ENCODE measurements around the gene CPN2. TPM values are rescaled to one million over a fixed set of nuclear protein-coding genes. Genes with fewer than 3 reads are reported as not detected.

CPN2 gene
- total and polyA plus RNA-seq, 2 experiments from 2014 or later = 0.10 to 0.14 TPM

GRCh38 chr3:194395778-194396538 is 44.8 kb upstream of the CPN2 start:
- Histone ChIP-seq H4K20me1 (replicated peaks; ENCODE audit: insufficient read depth) (no peaks in the 10 kb centered on the region), H3K79me2 (replicated peaks; ENCODE audit: insufficient read depth) (no peaks in the 10 kb centered on the region), H3K9me2 (ENCODE audit: insufficient read depth) (no peaks in the 10 kb centered on the region), H3K27ac (ENCODE audit: low read depth) (no peak overlapping the region), H3K27me3 (ENCODE audit: insufficient read depth) (peaks cover 48% of the 10 kb centered on the region), H2AFZ (peak overlapping the region; percentile 100), H3K4me2 (peak overlapping the region; percentile 97), H3K36me3 (ENCODE audit: insufficient read depth) (no peaks in the 10 kb centered on the region; the same call in 1 of the 2 replicates), H3F3A (replicated peaks; ENCODE audit: low read depth) (peaks cover 7% of the 10 kb centered on the region; the same call in 1 of the 2 replicates), H3K4me3 (peak overlapping the region; percentile 66), H3K4me1 (ENCODE audit: insufficient read depth) (peaks cover 21% of the 10 kb centered on the region)
- Mint-ChIP-seq H3K27ac (no peak overlapping the region), H3K27me3 (ENCODE audit: insufficient read depth, low read depth, poor library complexity) (peaks cover 38% of the 10 kb centered on the region), H3K9me3 (peaks cover 4% of the 10 kb centered on the region; the same call in 2 of the 3 replicates), H3K4me1 (peaks cover 21% of the 10 kb centered on the region), H3K4me3 (peak overlapping the region; percentile 72), H3K36me3 (ENCODE audit: low read depth) (no peaks in the 10 kb centered on the region)
- ATAC-seq (peak; percentile 69), DNase-seq (ENCODE audit: low spot score) (peak; percentile 80)
- TF ChIP-seq EZH2 (IDR thresholded peaks at IDR 0.05; ENCODE audit: low read depth, unreplicated experiment) = no peak
- TF ChIP-seq CREB1 (CRISPR knock-in tag; IDR thresholded peaks at IDR 0.05; ENCODE audit: low read depth) = no peak
- TF ChIP-seq EZH2phosphoT487 (IDR thresholded peaks at IDR 0.05; ENCODE audit: unreplicated experiment) = no peak
- TF ChIP-seq POLR2AphosphoS5 (IDR thresholded peaks at IDR 0.05; ENCODE audit: low read depth) = no peak
- TF ChIP-seq JUNB (IDR thresholded peaks at IDR 0.05; ENCODE audit: unreplicated experiment) = no peak
- TF ChIP-seq ZNF462 (CRISPR knock-in tag; IDR thresholded peaks at IDR 0.05) = no peak
- no peak for TF ChIP-seq REST (IDR thresholded peaks at IDR 0.05; ENCODE audit: unreplicated experiment)
- TF ChIP-seq STAT1 (IDR thresholded peaks at IDR 0.05; ENCODE audit: unreplicated experiment) = no peak
- no peak for TF ChIP-seq CTCF (conservative IDR thresholded peaks at IDR 0.05; ENCODE audit: low read depth in 2 of 2)
- TF ChIP-seq NANOG (IDR thresholded peaks at IDR 0.05; ENCODE audit: borderline replicate concordance) = no peak

Data from GM23338 (cell line).